ENCODE results near the gene PTPN7.

PTPN7 gene

DNA sequence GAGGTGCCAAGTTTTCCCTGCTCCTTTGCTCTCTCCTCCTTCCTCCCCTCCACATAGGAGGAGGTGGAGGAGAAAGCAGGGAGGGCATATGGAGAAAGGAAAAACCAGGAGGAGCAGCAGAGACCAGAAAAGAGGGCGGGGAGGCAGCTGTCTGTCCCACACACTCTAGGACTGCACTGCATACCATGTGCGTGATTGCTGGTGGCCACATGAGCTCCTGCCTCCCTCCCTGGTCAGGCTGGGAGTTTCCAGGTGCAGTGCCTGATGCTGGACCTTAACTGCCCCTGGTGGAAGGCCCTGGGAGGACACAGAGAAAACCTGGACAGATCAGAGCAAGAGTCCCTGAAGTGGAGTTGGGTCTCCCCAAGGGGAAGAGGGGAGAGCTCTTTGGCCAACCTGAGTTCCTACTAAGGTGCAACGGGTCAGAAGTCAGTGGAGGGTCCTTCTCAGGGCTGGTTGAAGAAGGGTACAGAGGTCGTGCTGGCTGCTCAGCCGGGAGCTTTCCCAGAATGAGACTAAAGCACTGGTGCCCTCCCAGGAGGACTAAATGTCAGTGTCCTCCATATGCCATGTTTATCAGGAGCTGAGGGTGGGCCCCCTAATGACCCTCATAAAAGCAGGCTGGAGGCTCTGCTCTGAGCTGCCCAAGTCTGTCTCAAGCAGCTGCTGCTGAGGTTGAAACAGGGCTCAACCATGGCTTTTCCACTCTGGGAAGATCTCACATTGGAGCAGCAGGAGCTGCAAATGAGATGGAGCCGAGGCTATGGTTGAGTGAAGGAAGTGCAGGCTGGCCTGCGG is 29.7 kb upstream of the PTPN7 start:
- no peaks in the 10 kb centered on the region for H3K27me3 ChIP-seq (ENCODE audit: insufficient read depth, low read length, poor library complexity, severe bottlenecking)
- no peaks in the 10 kb centered on the region for H3K9me3 ChIP-seq (ENCODE audit: insufficient read depth, low read depth, low read length)
- TF ChIP-seq EZH2phosphoT487 (IDR thresholded peaks at IDR 0.05; ENCODE audit: borderline replicate concordance): no peak
- TF ChIP-seq, protein P1, sequence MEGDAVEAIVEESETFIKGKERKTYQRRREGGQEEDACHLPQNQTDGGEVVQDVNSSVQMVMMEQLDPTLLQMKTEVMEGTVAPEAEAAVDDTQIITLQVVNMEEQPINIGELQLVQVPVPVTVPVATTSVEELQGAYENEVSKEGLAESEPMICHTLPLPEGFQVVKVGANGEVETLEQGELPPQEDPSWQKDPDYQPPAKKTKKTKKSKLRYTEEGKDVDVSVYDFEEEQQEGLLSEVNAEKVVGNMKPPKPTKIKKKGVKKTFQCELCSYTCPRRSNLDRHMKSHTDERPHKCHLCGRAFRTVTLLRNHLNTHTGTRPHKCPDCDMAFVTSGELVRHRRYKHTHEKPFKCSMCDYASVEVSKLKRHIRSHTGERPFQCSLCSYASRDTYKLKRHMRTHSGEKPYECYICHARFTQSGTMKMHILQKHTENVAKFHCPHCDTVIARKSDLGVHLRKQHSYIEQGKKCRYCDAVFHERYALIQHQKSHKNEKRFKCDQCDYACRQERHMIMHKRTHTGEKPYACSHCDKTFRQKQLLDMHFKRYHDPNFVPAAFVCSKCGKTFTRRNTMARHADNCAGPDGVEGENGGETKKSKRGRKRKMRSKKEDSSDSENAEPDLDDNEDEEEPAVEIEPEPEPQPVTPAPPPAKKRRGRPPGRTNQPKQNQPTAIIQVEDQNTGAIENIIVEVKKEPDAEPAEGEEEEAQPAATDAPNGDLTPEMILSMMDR (conservative IDR thresholded peaks at IDR 0.05; ENCODE audit: low read length): no peak; the same call in 1 of the 2 replicates
- H2AFZ ChIP-seq (ENCODE audit: low read length): no peak overlapping the region
- no peak overlapping the region for H3K9ac ChIP-seq (ENCODE audit: low read depth, low read length, poor library complexity, severe bottlenecking)
- H3K36me3 ChIP-seq (ENCODE audit: insufficient read depth, low read length): no peaks in the 10 kb centered on the region
- no peaks in the 10 kb centered on the region for H3F3A ChIP-seq (ENCODE audit: low read depth)
- H3K9me2 ChIP-seq (replicated peaks; ENCODE audit: low read depth, low read length): no peaks in the 10 kb centered on the region
- H3K4me1 ChIP-seq (ENCODE audit: insufficient read depth, low read length, poor library complexity, severe bottlenecking): peaks cover 4% of the 10 kb centered on the region
- H3K79me2 ChIP-seq (ENCODE audit: insufficient read depth, low read length): no peaks in the 10 kb centered on the region
- no peak overlapping the region for H3K4me3 ChIP-seq (ENCODE audit: low read length, poor library complexity, severe bottlenecking)
- H4K20me1 ChIP-seq (ENCODE audit: insufficient read depth, low read length, poor library complexity, severe bottlenecking): no peaks in the 10 kb centered on the region
- no peak overlapping the region for H3K4me2 ChIP-seq (ENCODE audit: low read depth, low read length, poor library complexity, severe bottlenecking)

GRCh38 chr1:202189001-202189790 is 28.8 kb upstream of the PTPN7 start:
- Histone ChIP-seq H3F3A (ENCODE audit: low read depth) (no peaks in the 10 kb centered on the region), H4K20me1 (ENCODE audit: insufficient read depth, low read length, poor library complexity, severe bottlenecking) (no peaks in the 10 kb centered on the region), H3K36me3 (ENCODE audit: insufficient read depth, low read length) (no peaks in the 10 kb centered on the region), H2AFZ (ENCODE audit: low read length) (no peak overlapping the region), H3K4me3 (ENCODE audit: low read length, poor library complexity, severe bottlenecking) (no peak overlapping the region), H3K27me3 (ENCODE audit: insufficient read depth, low read length, poor library complexity, severe bottlenecking) (no peaks in the 10 kb centered on the region), H3K9me2 (replicated peaks; ENCODE audit: low read depth, low read length) (no peaks in the 10 kb centered on the region), H3K4me2 (ENCODE audit: low read depth, low read length, poor library complexity, severe bottlenecking) (no peak overlapping the region), H3K9ac (ENCODE audit: low read depth, low read length, poor library complexity, severe bottlenecking) (no peak overlapping the region), H3K79me2 (ENCODE audit: insufficient read depth, low read length) (no peaks in the 10 kb centered on the region), H3K4me1 (ENCODE audit: insufficient read depth, low read length, poor library complexity, severe bottlenecking) (peaks cover 14% of the 10 kb centered on the region), H3K9me3 (ENCODE audit: insufficient read depth, low read depth, low read length) (no peaks in the 10 kb centered on the region)
- TF ChIP-seq, protein P1 (conservative IDR thresholded peaks at IDR 0.05; ENCODE audit: low read length): peak; percentile 66
- TF ChIP-seq EZH2phosphoT487 (IDR thresholded peaks at IDR 0.05; ENCODE audit: borderline replicate concordance): no peak

GRCh38 chr1:202187697-202188407 is 27.4 kb upstream of the PTPN7 start:
- Histone ChIP-seq H3K79me2 (ENCODE audit: insufficient read depth, low read length) (no peaks in the 10 kb centered on the region), H3K4me3 (ENCODE audit: low read length, poor library complexity, severe bottlenecking) (no peak overlapping the region)

More at GRCh38 chr1:202187697-202188407, 27.4 kb upstream of the PTPN7 start:
- no peak for TF ChIP-seq EZH2phosphoT487 (IDR thresholded peaks at IDR 0.05; ENCODE audit: borderline replicate concordance)
- TF ChIP-seq, protein P1 (conservative IDR thresholded peaks at IDR 0.05; ENCODE audit: low read length): no peak
- no peaks in the 10 kb centered on the region for H3K9me2 ChIP-seq (replicated peaks; ENCODE audit: low read depth, low read length)
- H3K9ac ChIP-seq (ENCODE audit: low read depth, low read length, poor library complexity, severe bottlenecking): no peak overlapping the region
- H3K9me3 ChIP-seq (ENCODE audit: insufficient read depth, low read depth, low read length): no peaks in the 10 kb centered on the region
- H3K4me2 ChIP-seq (ENCODE audit: low read depth, low read length, poor library complexity, severe bottlenecking): no peak overlapping the region
- no peaks in the 10 kb centered on the region for H3F3A ChIP-seq (ENCODE audit: low read depth)
- peaks cover 19% of the 10 kb centered on the region for H3K4me1 ChIP-seq (ENCODE audit: insufficient read depth, low read length, poor library complexity, severe bottlenecking)
- no peaks in the 10 kb centered on the region for H4K20me1 ChIP-seq (ENCODE audit: insufficient read depth, low read length, poor library complexity, severe bottlenecking)
- H3K27me3 ChIP-seq (ENCODE audit: insufficient read depth, low read length, poor library complexity, severe bottlenecking): no peaks in the 10 kb centered on the region
- H3K36me3 ChIP-seq (ENCODE audit: insufficient read depth, low read length): no peaks in the 10 kb centered on the region
- H2AFZ ChIP-seq (ENCODE audit: low read length): no peak overlapping the region
